ENCODE results near the gene GIMAP1.
A peak's percentile ranks its signal among the peaks of the same experiment; 100 is the strongest.

Gene GIMAP1

DNA sequence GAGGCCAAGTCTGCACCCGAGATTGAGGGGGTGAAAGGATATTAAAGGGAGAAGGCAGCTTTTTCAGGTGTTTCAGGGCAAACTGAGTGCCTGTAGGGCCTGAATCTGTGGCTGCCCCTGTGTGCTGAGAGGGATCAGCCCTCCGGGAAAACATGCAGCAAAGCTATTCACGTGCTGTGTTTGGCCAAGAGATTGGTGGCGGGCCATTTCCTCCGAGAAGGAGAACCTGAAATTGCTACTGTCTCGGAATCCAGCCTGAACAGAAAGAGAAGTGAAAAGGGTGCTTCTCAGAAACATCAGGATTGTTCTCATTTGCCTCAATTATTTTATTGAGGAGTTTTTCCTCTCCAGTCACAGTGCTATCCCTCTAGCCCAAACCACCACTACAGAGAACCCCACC is 36.8 kb downstream of the GIMAP1 start:
- no peak for DNase-seq

DNA sequence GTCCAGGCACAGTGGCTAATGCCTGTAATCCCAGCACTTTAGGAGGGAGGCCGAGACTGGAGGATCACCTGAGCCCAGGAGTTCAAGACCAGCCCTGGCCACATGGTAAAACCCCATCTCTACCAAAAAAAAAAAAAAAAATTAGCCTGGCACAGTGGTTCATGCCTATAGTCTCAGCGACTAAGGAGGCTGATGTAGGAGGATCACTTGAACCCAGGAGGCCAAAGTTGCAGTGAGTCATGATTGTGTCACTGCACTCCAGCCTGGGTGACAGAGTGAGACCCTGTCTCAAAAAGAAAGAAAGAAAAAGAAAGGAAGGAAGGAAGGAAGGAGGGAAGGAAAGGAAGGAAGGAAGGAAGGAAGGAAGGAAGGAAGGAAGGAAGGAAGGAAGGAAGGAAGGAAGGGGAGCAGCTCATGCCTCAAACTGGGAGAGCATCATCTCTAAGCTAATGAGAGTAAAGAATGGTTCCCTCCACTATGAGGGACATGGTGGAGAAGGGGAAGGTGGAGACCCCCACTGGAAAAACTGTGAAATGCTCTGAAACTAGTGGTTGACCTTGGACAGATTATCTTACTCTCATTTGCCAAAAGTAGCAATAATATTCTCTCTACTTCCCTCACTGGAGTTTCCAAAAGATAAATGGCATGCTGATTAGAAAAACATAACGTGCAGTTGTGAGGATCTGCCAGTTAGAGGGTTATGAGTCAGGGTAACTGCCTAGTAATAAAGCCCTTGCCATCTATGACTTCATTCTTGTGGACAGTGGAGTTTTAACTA is 37.6 kb downstream of the GIMAP1 start:
- DNase-seq, result peak; percentile 9

DNA sequence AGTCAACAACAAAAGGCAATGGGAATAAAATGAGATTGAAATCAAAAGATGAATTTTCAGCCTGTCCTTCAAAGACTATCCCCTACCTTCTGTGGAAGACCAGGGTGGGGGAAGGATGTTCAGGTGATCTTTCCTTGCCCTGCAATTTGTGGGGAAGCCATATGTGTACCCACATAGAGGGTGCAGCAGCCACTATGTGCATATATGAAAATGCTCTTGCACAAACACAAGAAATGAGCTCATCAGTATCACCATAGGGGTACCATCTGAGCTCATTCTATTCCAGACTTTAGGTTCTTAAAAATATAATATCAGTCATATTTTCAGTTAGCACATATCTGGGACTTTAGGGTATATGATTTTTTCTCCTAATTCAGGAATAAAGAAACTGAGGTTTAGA is 38.5 kb downstream of the GIMAP1 start:
- DNase-seq, result no peak

DNA sequence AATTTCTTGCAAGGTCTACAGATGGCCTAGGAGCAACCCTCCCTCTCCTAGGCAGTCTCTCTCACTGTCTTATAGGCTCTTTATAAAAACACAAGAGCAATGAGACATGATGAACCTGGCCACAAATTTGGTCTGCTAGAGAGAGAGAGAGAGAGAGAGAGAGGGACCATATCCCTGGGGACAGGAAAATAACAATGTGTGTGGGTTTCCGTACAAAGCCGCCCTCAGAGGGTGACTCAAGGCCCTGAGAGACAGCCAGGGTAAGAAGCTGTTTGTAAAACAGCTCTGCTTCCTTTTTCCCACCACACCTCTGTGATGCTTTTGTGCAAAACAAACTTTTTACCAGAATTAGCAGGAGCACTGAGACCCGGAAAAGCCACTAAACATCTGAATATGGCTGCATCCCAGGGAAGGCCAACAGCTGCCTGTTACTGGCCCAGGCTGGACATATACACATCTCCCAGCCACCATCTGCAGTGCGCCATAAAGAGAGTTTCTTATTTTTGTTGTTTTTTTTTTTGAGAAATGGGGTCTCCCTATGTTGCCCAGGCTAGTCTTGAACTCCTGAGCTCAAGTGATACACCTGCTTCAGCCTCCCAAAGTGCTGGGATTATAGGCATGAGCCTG is 39.2 kb downstream of the GIMAP1 start:
- DNase-seq, result no peak

DNA sequence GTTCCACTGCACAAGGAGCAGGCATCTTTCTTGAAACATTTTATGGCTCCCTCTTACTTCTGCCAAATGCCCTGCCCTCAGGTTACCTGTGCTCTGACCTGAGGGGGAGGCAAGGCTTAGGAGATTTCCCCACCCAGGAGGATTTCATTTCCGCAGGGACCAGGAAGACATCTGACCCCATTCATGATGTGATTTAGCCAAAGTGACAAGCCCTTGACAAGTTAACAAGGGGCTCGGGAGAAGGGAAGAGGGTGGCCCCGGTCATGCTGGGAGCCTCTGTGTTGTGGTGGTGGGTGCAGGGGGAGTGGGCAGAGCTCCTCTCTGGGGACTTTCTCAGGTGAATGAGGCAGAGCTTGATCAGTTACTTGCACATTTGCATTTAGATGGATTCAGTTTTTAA is 39.8 kb downstream of the GIMAP1 start:
- no peak for DNase-seq

DNA sequence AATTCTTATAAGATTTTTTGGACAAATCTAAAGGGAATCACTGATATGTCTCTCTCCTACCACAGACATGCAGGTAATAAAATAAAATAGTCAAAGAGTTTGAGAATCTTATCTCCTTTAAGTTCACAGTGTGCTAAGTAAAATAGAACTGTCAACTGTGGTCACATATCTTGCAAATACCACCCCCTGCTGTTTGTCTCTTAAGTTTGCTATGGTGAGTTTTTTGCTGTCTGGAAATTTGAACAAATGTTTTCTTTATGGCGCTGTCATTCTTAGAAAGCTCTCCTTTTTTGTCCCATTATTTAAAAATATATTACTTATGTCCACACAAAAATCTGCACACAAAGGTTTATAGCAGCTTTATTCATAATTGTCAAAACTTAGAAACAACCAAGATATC is 40.4 kb downstream of the GIMAP1 start:
- peak; percentile 20 for DNase-seq

DNA sequence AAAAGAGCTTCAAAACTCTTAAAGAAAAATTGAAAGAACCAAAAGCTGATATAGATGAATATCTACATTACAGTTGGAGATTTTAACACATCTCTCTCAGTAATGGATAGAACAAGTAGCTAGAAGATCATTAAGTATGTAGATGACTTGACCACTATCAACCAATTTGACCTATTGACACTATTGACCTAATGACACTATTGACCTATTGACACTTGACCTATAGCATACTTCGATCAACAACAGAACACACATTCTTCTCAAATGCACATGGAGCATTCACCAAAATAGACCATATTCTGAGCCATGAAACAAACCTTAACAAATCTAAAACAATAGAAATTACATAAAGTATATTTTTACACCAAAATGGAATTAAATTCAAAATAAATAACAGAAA is 43.1 kb downstream of the GIMAP1 start:
- no peak for DNase-seq

DNA sequence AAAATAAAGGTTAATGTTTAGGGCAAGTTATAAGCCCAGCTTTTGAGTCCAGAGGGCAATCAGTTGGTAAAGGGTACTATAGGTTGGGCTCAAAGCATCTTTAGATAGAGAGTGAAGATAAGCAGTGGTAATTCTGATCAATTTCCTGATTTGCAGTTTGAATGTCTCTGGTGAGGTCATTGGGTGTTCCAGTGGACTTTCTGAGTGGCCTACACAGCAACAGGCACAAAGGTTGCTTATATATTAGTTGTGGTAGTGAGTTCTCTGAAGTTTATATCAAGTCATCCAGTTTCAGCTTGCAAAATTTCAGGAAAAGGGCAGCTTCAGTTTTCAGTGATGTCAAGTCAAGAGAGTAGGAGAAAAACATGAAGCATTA is 49.9 kb downstream of the GIMAP1 start:
- DNase-seq, result no peak

DNA sequence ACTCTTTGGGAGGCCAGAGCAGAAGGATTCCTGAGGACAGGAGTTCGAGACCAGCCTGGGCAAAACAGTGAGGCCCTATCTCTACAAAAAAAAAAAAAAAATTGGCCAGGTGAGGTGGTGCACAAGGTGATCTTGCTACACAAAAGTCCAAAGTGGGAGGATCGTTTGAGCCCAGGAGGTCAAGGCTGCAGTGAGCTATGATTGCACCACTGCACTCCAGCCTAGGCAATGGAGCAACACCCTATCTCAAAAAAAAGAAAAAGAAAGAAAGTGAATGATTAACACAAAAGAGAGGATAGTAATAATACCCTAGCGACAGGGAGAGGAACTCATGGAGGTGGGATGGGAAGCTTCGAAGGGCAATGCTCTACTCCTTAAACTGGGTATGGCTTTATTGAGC is 53.4 kb downstream of the GIMAP1 start:
- no peak for DNase-seq

All from midbrain (tissue), 1 donor.